AG08396 (cell line): ENCODE measurements around the gene TPRKB.
"Not testable (repeated sequence)": the region's sequence is repeated elsewhere in the genome, so short reads cannot be mapped to it uniquely, and the experiment has no call there.

ENCODE experiments used
- DNase-seq: peaks from one replicate; pipeline ENCODE4 v3.0.0; 2012; ENCODE audit warnings: low spot score, mixed read lengths

Gene TPRKB

DNA sequence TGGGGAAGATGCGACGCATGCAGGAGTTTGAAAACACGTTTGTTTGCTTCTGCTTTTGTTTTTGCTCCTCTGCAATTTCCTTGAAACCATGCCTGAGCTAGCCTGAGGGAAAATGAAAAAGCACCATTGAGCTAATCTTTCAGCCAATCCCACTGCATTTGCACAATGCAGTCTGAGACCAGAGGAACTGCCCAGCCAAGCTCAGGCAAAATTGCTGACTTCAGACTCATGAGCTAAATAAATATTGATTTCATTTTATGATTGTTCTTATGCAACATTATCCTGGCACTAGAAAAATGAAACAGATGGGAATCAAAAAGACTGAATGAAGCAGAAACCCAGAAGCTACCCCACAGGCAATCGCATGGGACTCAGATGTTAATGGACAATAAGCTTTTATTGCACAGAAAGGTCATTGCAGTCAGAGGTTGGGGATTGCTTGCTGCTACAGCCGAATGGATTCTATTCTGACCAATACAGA is 37.0 kb downstream of the TPRKB start:
- DNase-seq = no peak

DNA sequence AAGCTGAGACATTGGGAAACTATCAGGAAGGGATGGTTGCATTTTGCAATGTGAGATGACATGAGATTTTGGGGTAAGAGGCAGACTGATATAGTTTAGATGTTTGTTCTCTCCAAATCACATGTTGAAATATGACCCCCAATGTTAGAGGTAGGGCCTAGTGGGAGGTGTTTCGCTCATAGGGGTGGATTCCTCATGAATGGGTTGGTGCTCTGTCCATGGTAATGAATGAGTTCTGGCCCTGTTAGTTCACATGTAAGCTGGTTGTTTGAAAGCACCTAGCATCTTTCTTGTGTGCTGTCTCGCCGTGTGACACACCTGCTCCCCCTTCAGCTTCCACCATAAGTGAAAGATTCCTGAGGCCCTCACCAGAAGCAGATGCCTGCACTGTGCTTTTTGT is 37.7 kb downstream of the TPRKB start:
- DNase-seq = no peak

DNA sequence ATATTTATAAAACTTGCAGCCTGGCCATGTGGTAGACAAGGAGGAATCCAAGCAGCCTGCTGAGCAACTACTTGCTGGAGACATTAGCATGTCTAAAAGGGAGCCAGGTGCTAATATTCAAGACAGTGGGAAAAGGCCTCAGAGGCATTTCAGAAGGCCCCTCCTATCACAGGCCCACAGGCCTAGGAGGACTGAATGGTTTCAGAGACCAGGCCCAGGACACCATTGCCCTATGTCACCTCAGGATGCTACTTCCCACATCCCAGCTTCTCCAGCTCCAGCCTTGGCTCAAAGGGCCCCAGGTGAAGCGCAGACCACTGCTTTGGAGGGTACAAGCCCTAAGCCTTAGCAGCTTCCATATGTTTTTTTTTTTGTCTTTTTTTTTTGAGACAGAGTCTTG is 39.0 kb downstream of the TPRKB start:
- no peak for DNase-seq

- no peak for DNase-seq
Observed at GRCh38 chr2:73697606-73698005, 39.5 kb downstream of the TPRKB start.

GRCh38 chr2:73696985-73697384 is 40.2 kb downstream of the TPRKB start:
- DNase-seq = not testable (repeated sequence)

DNA sequence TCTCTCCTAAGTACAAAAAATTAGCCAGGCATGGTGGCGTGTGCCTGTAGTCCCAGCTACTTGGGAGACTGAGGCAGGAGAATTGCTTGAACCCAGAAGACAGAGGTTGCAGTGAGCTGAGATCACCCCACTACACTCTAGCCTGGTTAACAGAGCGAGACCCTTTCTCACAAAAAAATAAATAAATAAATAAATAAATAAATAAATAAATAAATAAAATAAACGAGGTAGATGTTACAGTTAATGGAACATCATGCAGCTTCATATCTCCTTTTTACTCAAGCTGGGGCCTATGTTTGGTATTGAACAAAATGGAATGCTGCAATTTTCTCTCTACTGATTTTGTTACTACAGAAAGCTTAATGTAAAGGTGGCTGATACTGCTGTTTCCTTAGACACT is 40.6 kb downstream of the TPRKB start:
- DNase-seq = not testable (repeated sequence)

DNA sequence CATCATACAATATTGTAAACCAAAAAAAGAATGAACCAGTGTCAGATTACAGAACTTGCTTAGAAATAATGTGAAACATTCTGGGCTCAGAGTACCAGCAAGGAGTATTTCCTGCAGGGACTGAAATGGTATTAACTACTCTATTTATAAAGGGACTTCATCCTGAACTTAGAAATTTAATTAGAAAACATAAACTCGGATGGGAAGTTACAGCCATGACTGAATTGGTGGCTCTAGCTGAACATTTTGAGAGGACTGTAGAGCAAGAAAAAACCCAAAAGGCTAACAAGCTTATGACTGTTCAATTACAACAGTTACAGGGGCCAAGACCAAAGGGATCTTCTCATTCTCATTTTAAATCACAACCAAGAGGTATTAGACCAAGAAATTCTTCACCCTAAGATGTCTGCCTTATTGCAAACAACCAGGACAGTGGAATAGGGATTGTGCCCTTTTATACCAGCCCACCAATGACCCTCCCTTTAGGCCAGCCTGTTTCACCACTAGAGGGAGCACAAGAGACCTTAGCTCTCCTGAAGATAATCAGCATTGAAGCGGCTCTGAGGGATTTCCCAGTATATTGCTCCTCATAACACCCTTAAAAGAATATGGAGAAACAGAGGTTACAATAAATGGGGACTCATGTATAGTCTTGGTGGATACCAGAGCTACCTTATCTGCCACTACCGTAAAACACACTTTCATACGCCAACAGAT is 46.6 kb downstream of the TPRKB start:
- DNase-seq = not testable (repeated sequence)

DNA sequence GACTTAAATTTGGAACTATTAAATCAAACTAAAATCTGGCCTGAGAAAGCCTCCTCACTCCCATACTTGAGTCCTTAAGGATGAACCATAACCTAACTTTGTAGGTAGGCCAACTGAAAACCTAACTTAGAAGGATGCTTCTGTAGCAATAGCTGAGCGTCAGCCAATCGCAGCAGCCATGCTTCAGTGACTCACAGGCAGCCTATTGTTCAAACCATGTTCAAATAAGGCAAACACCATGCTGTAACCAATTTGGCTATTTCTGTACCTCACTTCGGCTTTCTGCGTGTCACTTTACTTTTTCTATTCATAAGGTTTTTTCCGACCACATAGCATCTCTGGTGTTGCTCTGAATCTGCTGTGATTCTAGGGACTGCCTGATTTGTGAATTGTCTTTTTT is 48.7 kb downstream of the TPRKB start:
- not testable (repeated sequence) for DNase-seq

DNA sequence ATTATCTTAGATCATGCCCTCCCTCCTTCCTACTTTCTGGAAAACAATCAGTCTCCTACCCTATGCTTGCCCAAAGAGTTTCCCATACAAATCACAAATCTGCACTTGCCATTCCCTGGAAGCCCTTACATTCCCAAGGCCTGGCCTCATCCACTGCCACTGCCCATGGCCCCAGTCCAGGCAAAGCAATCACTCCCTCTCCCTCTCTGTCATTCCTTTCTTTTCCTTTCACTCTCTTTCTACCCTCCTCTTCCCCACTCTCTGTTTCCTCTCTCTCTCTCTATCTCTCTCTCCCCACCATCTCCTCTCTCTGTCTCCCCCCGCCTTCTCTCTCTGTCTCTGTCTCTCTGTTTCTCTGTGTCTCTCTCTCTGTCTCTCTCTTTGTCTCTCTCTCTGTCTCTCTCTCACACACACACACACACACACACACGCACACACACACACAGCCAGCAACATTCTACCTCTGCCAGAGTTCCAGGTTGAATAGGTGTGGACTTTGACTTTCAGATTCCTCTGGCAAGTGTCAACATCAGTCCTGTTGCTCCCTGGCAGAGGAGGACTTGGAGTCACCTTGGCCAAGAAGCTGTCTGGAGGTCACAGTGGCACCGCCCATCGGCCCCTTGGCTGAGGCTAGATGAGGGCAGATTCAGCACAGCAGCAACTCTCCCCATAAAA is 51.2 kb downstream of the TPRKB start:
- DNase-seq = peak; percentile 13

GRCh38 chr2:73684905-73685304 is 52.2 kb downstream of the TPRKB start:
- not testable (repeated sequence) for DNase-seq

DNA sequence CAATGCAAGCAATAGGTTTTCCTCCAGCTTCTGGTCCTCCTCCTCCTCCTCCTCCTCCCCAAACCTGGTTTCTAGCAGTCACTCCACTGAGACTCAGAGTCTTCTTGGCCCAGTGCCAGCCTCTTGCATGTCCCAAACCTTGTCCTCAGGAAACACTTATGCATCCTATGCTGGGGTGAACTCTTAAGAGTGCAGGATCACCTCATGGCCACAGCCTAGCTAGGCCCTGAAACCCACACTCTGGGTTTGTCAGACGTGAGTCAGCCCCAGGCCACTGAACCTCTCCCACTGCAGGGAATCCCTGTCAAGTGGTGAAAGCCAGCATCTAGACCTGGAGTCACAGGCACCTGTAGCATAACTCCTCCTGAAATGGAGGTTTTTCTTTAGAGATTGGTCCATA is 52.8 kb downstream of the TPRKB start:
- not testable (repeated sequence) for DNase-seq

- DNase-seq = not testable (repeated sequence)
Observed at GRCh38 chr2:73679951-73680571, 57.1 kb downstream of the TPRKB start.
